ENCODE measurements around the gene ANKS1A.
A peak's percentile ranks its signal among the peaks of the same experiment; 100 is the strongest.
"Not testable (repeated sequence)": the region's sequence is repeated elsewhere in the genome, so short reads cannot be mapped to it uniquely, and the experiment has no call there.

ANKS1A gene

DNA sequence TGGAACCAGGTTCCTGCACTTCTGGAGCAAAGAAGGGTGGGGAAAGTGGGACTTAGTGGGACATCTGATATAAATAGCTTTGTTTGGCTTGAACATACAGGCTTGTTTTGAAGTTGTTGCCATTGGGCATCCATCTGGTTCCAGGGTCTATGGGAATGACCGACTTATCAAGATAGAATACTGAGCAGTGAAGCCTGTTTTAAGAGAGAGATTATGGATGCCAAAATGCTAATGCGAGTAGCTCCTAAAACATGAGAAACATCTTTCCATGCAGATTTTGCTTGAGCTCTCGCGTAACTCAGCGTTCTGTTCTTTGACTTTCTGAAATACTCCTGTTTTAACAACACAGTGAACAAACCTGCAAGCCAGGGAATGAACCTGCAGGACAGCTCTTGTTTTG lies 98.5 kb downstream of the ANKS1A start:
- TF ChIP-seq, protein P1, sequence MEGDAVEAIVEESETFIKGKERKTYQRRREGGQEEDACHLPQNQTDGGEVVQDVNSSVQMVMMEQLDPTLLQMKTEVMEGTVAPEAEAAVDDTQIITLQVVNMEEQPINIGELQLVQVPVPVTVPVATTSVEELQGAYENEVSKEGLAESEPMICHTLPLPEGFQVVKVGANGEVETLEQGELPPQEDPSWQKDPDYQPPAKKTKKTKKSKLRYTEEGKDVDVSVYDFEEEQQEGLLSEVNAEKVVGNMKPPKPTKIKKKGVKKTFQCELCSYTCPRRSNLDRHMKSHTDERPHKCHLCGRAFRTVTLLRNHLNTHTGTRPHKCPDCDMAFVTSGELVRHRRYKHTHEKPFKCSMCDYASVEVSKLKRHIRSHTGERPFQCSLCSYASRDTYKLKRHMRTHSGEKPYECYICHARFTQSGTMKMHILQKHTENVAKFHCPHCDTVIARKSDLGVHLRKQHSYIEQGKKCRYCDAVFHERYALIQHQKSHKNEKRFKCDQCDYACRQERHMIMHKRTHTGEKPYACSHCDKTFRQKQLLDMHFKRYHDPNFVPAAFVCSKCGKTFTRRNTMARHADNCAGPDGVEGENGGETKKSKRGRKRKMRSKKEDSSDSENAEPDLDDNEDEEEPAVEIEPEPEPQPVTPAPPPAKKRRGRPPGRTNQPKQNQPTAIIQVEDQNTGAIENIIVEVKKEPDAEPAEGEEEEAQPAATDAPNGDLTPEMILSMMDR (IDR thresholded peaks at IDR 0.05; ENCODE audit: insufficient read depth, low read depth, low read length, missing control alignments), result no peak
- H3K4me3 ChIP-seq (ENCODE audit: low read length), result no peak overlapping the region
- DNase-seq (ENCODE audit: low read depth), result no peak

DNA sequence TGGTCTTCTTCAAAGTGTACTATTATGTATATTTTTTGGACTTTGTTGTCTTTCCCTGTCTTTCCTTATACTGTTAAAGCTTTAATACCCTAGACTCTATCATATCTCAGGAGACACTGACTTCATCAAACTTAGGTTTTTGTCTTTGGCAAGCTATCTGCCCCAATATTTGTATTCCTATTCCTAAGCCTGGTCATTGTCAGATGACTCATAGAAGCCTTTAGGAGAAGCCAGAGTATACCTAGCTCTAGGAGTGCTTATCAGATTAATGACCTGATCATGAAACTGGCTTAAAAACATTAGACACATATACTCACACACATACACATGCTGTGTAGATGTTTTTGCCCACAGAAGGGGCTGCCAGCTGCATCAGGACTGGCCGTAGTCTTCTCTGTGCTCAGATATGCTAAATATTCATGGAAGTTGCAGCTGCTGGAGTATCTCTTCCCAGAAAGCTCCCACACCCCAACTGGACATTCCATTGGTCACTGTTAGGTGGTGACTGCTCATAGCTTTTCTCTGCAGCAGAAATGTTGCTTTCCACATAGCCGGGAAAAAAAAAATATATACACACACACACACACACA lies 102.0 kb downstream of the ANKS1A start:
- DNase-seq (ENCODE audit: low read depth), result peak; percentile 9
- no peak overlapping the region for H3K4me3 ChIP-seq (ENCODE audit: low read length)
- TF ChIP-seq, protein P1 (IDR thresholded peaks at IDR 0.05; ENCODE audit: insufficient read depth, low read depth, low read length, missing control alignments), result no peak

DNA sequence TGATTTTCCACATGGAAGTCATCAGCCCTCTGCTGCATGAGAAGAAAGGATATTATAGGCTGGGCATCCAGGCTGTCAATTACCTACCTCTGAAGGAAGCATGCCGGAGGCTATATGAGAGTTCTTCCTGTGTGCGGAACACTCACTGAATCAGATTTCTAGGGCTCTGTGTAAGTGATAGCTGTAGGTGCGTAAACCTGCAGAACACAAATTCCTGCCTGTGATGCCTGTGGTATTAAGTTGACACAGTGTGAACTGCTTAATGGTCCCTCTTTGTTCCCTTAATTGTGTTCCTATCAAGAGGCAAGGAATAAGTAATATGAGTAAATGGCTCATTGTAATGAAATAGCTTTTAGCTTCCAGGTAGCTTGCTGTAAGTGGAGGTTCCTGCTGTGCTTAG lies 103.3 kb downstream of the ANKS1A start:
- DNase-seq (ENCODE audit: low read depth), result peak; percentile 94
- no peak overlapping the region for H3K4me3 ChIP-seq (ENCODE audit: low read length)
- TF ChIP-seq, protein P1 (IDR thresholded peaks at IDR 0.05; ENCODE audit: insufficient read depth, low read depth, low read length, missing control alignments), result no peak

DNA sequence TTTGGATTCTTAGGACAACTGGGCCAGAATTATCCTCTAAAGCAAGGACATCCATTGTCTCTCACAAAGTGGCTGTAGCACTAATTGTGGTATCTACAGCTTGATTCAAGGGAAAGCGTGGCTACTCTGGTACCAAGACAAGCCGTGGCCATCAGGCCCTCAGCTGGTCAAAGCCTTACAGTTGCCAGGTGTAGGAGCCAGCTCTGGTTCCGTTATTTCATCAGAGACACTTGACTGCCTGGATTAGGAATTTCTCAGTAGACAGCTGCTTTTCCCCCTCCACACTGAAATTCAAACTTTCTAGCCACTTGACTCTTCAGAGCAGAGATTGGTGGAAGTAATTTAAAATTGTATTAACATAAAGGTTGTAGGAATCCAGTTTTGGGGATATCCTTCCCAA lies 104.2 kb downstream of the ANKS1A start:
- H3K4me3 ChIP-seq (ENCODE audit: low read length), result no peak overlapping the region
- DNase-seq (ENCODE audit: low read depth), result no peak
- TF ChIP-seq, protein P1 (IDR thresholded peaks at IDR 0.05; ENCODE audit: insufficient read depth, low read depth, low read length, missing control alignments), result no peak

DNA sequence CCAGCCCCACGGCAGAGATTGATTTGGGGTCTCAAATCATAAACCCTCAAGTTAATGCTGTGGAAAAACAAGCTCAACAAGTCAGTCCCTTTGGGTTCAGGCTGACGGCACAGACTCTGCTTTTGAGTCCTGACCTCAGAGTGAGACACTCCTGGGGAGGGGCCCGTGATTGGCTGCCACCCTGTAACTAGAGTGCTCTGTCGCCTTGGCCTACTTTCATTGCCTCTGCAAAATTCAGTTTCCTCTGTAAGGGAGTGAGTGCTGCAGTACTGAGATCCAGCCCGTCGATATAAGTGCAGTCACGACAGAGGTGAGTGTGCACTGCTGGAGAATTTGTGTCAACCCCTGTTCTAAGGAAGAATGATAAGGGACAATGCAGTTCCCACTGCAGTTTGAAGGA lies 105.6 kb downstream of the ANKS1A start:
- DNase-seq (ENCODE audit: low read depth), result no peak
- H3K4me3 ChIP-seq (ENCODE audit: low read length), result no peak overlapping the region
- TF ChIP-seq, protein P1 (IDR thresholded peaks at IDR 0.05; ENCODE audit: insufficient read depth, low read depth, low read length, missing control alignments), result no peak

DNA sequence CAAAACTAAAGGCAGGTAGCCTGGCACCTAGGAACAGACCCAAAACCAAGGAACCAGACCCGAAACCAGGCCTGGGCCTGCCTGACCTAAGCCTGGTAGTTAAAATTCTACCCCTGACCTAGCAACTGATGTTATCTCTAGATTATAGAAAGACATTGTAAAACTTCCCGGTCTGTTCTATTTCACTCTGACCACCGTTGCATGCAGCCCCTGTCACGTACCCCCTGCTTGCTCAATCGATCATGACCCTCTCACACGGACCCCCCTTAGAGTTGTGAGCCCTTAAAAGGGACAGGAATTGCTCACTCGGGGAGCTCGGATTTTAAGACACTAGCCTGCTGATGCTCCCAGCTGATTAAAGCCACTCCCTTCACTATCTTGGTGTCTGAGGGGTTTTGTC lies 109.4 kb downstream of the ANKS1A start:
- H3K4me3 ChIP-seq (ENCODE audit: low read length); DNase-seq (ENCODE audit: low read depth): not testable (repeated sequence)

DNA sequence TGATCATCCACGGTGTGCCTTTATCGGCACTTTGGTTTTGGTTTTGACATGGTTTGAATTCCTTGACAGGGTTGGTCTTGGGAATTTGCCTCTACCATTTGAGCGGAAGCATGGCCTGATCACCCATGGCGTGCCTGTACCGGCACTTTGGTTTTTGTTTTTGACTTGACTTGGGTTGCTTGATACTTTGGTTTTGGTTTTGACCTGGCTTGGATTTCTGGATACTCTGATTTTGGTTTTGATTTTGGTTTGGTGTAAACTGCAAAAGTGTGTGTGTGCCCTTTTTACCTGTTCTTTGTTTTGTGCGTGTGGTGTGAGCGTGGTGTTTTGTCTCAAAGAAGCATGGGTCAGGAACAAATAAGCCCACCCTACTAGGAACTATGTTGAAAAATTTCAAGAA lies 110.1 kb downstream of the ANKS1A start:
- not testable (repeated sequence) for DNase-seq (ENCODE audit: low read depth); H3K4me3 ChIP-seq (ENCODE audit: low read length)

DNA sequence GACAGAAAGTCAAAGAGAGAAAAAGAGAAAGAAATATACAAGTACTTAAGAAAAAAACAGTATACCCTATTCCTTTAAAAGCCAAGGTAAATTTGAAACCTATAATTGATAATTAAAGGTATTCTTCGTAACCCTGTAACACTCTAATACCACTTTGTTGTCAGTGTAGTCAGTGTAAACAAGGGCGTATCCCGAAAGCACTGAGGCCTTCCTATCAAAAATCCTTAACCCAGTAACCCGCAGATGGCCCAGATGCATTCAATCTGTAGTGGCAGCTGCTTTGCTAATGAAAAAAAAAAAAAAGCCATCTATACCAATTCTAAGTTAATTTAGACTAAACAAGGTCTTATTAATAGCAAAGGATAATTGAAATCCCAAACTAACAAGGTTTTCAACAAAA lies 110.9 kb downstream of the ANKS1A start:
- DNase-seq (ENCODE audit: low read depth); H3K4me3 ChIP-seq (ENCODE audit: low read length): not testable (repeated sequence)

DNA sequence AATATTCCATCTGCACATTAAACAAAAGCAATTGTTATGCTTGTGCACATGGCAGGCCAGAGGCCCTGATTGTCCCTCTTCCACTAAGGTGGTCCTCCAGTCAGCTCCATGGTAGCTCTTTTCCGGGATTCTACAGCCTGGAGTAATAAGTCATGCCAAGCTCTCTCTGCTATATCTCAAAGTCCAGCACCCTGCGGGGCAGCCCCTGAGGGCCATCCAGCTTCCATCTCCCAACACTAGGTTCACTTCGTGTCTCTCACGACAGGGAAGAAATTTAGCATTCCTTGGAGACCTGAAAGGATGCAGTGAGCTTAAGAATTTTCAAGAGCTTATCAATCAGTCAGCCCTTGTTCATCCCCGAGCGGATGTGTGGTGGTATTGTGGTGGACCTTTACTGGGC lies 112.3 kb downstream of the ANKS1A start:
- DNase-seq (ENCODE audit: low read depth); H3K4me3 ChIP-seq (ENCODE audit: low read length): not testable (repeated sequence)

DNA sequence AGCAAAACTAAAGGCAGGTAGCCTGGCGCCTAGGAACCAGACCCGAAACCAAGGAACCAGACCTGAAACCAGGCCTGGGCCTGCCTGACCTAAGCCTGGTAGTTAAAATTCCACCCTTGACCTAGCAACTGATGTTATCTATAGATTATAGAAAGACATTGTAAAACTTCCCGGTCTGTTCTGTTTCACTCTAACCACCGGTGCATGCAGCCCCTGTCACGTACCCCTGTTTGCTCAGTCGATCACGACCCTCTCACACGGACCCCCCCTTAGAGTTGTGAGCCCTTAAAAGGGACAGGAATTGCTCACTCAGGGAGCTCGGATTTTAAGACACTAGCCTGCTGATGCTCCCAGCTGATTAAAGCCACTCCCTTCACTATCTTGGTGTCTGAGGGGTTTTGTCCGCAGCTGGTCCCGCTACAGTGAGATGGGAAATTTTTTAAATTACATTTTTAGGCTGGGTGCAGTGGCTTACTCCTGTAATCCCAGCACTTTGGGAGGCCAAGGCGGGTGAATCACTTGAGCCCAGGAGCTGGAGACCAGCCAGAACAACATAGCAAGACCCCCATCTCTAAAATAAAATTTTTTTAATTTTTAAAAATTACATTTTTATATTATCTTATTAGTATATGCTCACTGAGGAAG lies 115.0 kb downstream of the ANKS1A start:
- not testable (repeated sequence) for H3K4me3 ChIP-seq (ENCODE audit: low read length); DNase-seq (ENCODE audit: low read depth)
